ENCODE results near the gene ADRM1.

The ADRM1 gene

DNA sequence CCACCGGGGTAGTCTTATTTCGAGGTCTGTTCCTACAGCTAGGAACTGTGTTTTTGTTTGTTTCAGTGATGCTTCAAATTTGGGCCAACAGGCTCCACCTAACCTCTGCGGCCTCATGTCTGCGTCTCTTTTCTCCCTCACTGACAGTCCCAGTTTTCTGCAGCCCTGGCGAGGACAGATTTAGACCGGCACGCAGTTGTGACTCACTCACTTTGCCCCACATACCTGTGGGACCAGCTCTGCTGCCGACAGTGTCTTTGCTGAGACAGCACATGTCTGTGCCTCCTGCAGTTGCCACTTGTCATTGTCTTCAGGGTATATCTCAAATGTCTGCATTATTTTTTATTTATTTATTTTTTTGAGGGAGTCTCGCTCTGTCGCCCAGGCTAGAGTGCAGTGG lies 35.3 kb upstream of the ADRM1 start:
- H3K9me3 ChIP-seq (ENCODE audit: severe bottlenecking), result peaks cover 6% of the 10 kb centered on the region
- DNase-seq, result no peak
- H3K27me3 ChIP-seq (ENCODE audit: insufficient read depth, low read depth, severe bottlenecking), result no peaks in the 10 kb centered on the region
- no peak overlapping the region for H3K27ac ChIP-seq
- TF ChIP-seq, protein P1, sequence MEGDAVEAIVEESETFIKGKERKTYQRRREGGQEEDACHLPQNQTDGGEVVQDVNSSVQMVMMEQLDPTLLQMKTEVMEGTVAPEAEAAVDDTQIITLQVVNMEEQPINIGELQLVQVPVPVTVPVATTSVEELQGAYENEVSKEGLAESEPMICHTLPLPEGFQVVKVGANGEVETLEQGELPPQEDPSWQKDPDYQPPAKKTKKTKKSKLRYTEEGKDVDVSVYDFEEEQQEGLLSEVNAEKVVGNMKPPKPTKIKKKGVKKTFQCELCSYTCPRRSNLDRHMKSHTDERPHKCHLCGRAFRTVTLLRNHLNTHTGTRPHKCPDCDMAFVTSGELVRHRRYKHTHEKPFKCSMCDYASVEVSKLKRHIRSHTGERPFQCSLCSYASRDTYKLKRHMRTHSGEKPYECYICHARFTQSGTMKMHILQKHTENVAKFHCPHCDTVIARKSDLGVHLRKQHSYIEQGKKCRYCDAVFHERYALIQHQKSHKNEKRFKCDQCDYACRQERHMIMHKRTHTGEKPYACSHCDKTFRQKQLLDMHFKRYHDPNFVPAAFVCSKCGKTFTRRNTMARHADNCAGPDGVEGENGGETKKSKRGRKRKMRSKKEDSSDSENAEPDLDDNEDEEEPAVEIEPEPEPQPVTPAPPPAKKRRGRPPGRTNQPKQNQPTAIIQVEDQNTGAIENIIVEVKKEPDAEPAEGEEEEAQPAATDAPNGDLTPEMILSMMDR (IDR thresholded peaks at IDR 0.05; ENCODE audit: low read depth, low read length), result no peak
- H3K4me3 ChIP-seq (ENCODE audit: low read depth, low read length), result no peak overlapping the region
- peaks cover 46% of the 10 kb centered on the region for H3K36me3 ChIP-seq

GRCh38 chr20:62268228-62268900 lies 34.4 kb upstream of the ADRM1 start:
- TF ChIP-seq, protein P1 (IDR thresholded peaks at IDR 0.05; ENCODE audit: low read depth, low read length), result no peak
- H3K27me3 ChIP-seq (ENCODE audit: insufficient read depth, low read depth, severe bottlenecking), result no peaks in the 10 kb centered on the region
- peaks cover 45% of the 10 kb centered on the region for H3K36me3 ChIP-seq
- peaks cover 6% of the 10 kb centered on the region for H3K9me3 ChIP-seq (ENCODE audit: severe bottlenecking)
- DNase-seq, result no peak
- no peak overlapping the region for H3K27ac ChIP-seq
- H3K4me3 ChIP-seq (ENCODE audit: low read depth, low read length), result no peak overlapping the region

GRCh38 chr20:62269378-62269777 lies 33.4 kb upstream of the ADRM1 start:
- Histone ChIP-seq H3K27ac (peak overlapping the region; percentile 69), H3K4me3 (ENCODE audit: low read depth, low read length) (peak overlapping the region; percentile 1), H3K9me3 (ENCODE audit: severe bottlenecking) (peaks cover 6% of the 10 kb centered on the region), H3K36me3 (peaks cover 45% of the 10 kb centered on the region), H3K27me3 (ENCODE audit: insufficient read depth, low read depth, severe bottlenecking) (no peaks in the 10 kb centered on the region)
- no peak for DNase-seq
- TF ChIP-seq, protein P1 (IDR thresholded peaks at IDR 0.05; ENCODE audit: low read depth, low read length), result no peak

DNA sequence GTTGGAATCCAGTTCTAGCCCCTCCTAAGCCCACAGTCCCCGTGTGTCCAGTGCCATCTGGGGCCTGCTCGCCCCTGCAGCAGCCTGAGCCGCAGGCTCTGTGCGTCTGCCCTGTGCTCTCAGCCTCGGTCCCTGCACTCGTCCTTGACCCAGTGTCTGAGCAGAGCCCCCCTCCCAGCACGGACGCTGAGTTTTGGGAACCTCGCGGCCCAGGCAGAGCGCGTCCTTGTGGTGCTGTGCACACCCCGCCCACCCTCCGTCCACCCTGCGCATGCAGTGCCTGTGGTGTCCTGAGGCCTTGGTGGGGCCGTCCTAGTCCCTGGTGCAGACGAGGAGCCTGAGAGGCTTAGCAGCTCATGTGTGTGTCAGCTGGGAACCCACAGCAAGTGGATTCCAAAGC lies 32.9 kb upstream of the ADRM1 start:
- no peaks in the 10 kb centered on the region for H3K27me3 ChIP-seq (ENCODE audit: insufficient read depth, low read depth, severe bottlenecking)
- TF ChIP-seq, protein P1 (IDR thresholded peaks at IDR 0.05; ENCODE audit: low read depth, low read length), result peak; percentile 39; the same call in 1 of the 2 replicates
- H3K4me3 ChIP-seq (ENCODE audit: low read depth, low read length), result peak overlapping the region; percentile 1
- H3K9me3 ChIP-seq (ENCODE audit: severe bottlenecking), result peaks cover 3% of the 10 kb centered on the region
- H3K27ac ChIP-seq, result peak overlapping the region; percentile 69
- DNase-seq, result peak; percentile 86
- peaks cover 41% of the 10 kb centered on the region for H3K36me3 ChIP-seq

DNA sequence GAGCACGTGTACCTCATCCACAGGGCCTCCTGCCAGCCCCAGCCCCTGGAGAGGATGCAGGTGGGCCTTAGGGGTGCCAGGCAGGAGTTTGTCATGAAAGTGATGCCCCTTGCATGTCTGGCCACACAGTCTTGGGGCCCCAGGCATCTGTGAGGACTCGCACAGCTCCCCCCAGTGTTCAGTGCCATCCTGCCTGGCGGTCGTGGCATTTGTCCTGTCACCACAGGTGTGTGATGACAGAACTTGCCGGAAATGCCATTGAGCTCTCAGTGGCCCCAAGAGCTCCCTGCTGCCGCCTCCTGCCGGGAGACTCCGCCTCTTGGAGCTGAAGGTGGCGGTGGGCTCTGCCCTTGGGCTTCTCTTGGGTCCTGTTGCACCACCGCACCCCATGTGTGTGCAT lies 30.6 kb upstream of the ADRM1 start:
- no peak for DNase-seq
- Histone ChIP-seq H3K27me3 (ENCODE audit: insufficient read depth, low read depth, severe bottlenecking) (no peaks in the 10 kb centered on the region), H3K4me3 (ENCODE audit: low read depth, low read length) (no peak overlapping the region), H3K36me3 (peaks cover 29% of the 10 kb centered on the region), H3K27ac (no peak overlapping the region), H3K9me3 (ENCODE audit: severe bottlenecking) (no peaks in the 10 kb centered on the region)
- TF ChIP-seq, protein P1 (IDR thresholded peaks at IDR 0.05; ENCODE audit: low read depth, low read length), result 0 out of 2 replicates have a peak, but pooled peaks have one; percentile 23

DNA sequence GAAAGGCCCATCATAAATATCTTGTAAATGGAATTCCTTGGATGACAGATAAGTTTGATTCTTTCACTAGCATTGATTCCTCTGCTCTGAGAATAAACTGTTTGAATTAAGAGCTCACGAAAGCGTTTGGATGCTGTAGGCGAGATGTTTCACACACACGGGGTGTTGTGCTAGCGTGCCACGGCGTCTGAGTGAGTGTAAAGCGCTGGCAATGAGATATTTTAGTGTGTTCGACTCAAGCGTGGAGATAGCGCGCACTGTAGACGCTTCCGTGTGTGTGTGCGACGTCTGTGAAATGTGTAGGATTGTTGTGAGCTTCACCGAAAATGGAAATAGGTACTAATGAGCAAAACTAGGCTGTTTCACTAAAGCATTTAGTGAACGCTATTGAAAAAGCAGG lies 29.4 kb upstream of the ADRM1 start:
- TF ChIP-seq, protein P1 (IDR thresholded peaks at IDR 0.05; ENCODE audit: low read depth, low read length), result no peak
- Histone ChIP-seq H3K27me3 (ENCODE audit: insufficient read depth, low read depth, severe bottlenecking) (no peaks in the 10 kb centered on the region), H3K27ac (no peak overlapping the region), H3K4me3 (ENCODE audit: low read depth, low read length) (no peak overlapping the region), H3K36me3 (peaks cover 28% of the 10 kb centered on the region), H3K9me3 (ENCODE audit: severe bottlenecking) (no peaks in the 10 kb centered on the region)
- DNase-seq, result no peak

Measured in WERI-Rb-1 (cell line).